Gastrocnemius medialis (tissue), 4 donors: ENCODE results near the gene SLC36A2. TPM values are rescaled to one million over a fixed set of nuclear protein-coding genes. Genes with fewer than 3 reads are reported as not detected.

ENCODE experiments used
- ATAC-seq, 2 donors: fragments of 150-250 bp; one replicate each; pipeline ENCODE4 v1.9.1; 2016
- DNase-seq, 2 donors: peaks; one replicate each; pipeline ENCODE4 v3.0.0-alpha.2; 2019
- H3K27ac ChIP-seq, 4 donors: fragments of 200-600 bp; sonication (generic); 1 replicate in 1 of 4; 2 replicates in 3 of 4; pipeline ENCODE4 v1.5.1; 2016 to 2018; ENCODE audit warnings: mild to moderate bottlenecking in 2 of 4, moderate library complexity in 1 of 4
- H3K27me3 ChIP-seq, 3 donors: fragments of 200-600 bp; sonication (generic) in 2 of 3; 1 replicate in 1 of 3; 2 replicates in 2 of 3; pipeline versions ENCODE4 v1.5.1 to v1.6.0; 2016 to 2019; ENCODE audit warnings: mild to moderate bottlenecking in 1 of 3, moderate library complexity in 1 of 3
- H3K36me3 ChIP-seq, 2 donors: fragments of 200-600 bp; sonication (generic) in 1 of 2; one replicate each; pipeline ENCODE4 v1.5.1; 2017 to 2018
- H3K4me1 ChIP-seq, 2 donors: fragments of 200-600 bp; sonication (generic) in 1 of 2; one replicate each; pipeline ENCODE4 v1.5.1; 2016 to 2017; ENCODE audit warnings: mild to moderate bottlenecking in 2 of 2
- H3K4me3 ChIP-seq, 4 donors: fragments of 200-600 bp; sonication (generic) in 3 of 4; 1 replicate in 1 of 4; 2 replicates in 3 of 4; pipeline ENCODE4 v1.5.1; 2016 to 2019; ENCODE audit warnings: mild to moderate bottlenecking in 2 of 4
- H3K9me3 ChIP-seq, 3 donors: fragments of 200-600 bp; sonication (generic) in 2 of 3; 1 replicate in 1 of 3; 2 replicates in 2 of 3; pipeline ENCODE4 v1.5.1; 2016 to 2019
- POLR2A ChIP-seq, 2 donors: fragments of 450-650 bp; IDR thresholded peaks; one replicate each; pipeline ENCODE4 v1.6.1; 2017; ENCODE audit warnings: antibody characterized with exemption in 2 of 2, mild to moderate bottlenecking in 2 of 2, moderate library complexity in 2 of 2
- in situ Hi-C, 4 donors: fragments of 200-750 bp; cut with MboI; loops; one replicate each; pipeline versions ENCODE4 v1.15.0 to v1.8.0; 2017; ENCODE audit warnings: low sequenced_read_pairs in 4 of 4
- intact Hi-C: fragments of 100-400 bp; cut with DNase I; formaldehyde crosslinking; loops from one replicate; pipeline ENCODE4 v1.15.1; 2023; ENCODE audit warnings: low total_unique reads
- total RNA-seq, 4 donors: library from RNA; depleted of rRNA; stranded (reverse); fragments of >200 nt; gene quantifications; one replicate each; pipeline versions ENCODE4 v1.1.0 to v1.2.3, GENCODE V29; 2016
- TF ChIP-seq, protein P1 (sequence below), 5 experiments: fragments of 450-650 bp in 3 of 5; fragments of 200-600 bp in 2 of 5; sonication (generic) in 2 of 5; IDR thresholded peaks in 4 of 5; conservative IDR thresholded peaks in 1 of 5; 1 replicate in 4 of 5; 2 replicates in 1 of 5; pipeline ENCODE4 v1.5.1; 2016 to 2019; ENCODE audit warnings: antibody characterized with exemption in 5 of 5, mild to moderate bottlenecking in 3 of 5, moderate library complexity in 3 of 5

SLC36A2 gene
- total RNA-seq, 4 donors from 2014 or later, result 8.8 to 22.9 (median 16.4) TPM

DNA sequence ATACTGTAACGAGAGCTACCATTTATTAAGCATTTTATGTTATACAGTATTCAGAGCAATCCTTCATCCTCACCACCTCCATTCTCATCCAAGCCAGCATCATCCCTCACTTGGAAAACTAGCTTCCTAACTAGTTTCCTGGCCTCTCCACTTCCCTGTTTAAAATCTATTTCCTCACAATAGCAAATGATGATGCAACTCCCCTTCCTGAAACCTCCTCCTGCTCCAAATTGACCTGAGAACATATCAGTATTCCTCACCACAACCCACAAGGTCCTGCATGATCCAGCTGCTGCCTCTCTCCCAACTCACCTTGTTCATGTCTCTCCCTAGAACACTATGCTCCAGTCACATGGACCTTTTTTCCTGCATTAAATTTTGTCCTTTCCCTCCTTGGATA is 4.3 kb upstream of the SLC36A2 start:
- no peak for TF ChIP-seq POLR2A (IDR thresholded peaks at IDR 0.05)
- TF ChIP-seq, protein P1, sequence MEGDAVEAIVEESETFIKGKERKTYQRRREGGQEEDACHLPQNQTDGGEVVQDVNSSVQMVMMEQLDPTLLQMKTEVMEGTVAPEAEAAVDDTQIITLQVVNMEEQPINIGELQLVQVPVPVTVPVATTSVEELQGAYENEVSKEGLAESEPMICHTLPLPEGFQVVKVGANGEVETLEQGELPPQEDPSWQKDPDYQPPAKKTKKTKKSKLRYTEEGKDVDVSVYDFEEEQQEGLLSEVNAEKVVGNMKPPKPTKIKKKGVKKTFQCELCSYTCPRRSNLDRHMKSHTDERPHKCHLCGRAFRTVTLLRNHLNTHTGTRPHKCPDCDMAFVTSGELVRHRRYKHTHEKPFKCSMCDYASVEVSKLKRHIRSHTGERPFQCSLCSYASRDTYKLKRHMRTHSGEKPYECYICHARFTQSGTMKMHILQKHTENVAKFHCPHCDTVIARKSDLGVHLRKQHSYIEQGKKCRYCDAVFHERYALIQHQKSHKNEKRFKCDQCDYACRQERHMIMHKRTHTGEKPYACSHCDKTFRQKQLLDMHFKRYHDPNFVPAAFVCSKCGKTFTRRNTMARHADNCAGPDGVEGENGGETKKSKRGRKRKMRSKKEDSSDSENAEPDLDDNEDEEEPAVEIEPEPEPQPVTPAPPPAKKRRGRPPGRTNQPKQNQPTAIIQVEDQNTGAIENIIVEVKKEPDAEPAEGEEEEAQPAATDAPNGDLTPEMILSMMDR (IDR thresholded peaks at IDR 0.05 in 4 of 5, conservative IDR thresholded peaks at IDR 0.05 in 1 of 5), result no peak
- H3K4me3 ChIP-seq, result no peak overlapping the region
- ATAC-seq, result peak; percentile 17 to 19
- intact Hi-C loops (no loop called here), in situ Hi-C loops (no loop called here)
- peaks cover 24 to 27% of the 10 kb centered on the region in 2 donors for H3K4me1 ChIP-seq
- peak in 1 of 2 donors; percentile 49 for DNase-seq
- peak overlapping the region in 3 of 4 donors; percentile 10 to 94 (median 48) for H3K27ac ChIP-seq
- H3K27me3 ChIP-seq, result no peaks in the 10 kb centered on the region
- H3K36me3 ChIP-seq, result no peaks in the 10 kb centered on the region
- H3K9me3 ChIP-seq, result no peaks in the 10 kb centered on the region

DNA sequence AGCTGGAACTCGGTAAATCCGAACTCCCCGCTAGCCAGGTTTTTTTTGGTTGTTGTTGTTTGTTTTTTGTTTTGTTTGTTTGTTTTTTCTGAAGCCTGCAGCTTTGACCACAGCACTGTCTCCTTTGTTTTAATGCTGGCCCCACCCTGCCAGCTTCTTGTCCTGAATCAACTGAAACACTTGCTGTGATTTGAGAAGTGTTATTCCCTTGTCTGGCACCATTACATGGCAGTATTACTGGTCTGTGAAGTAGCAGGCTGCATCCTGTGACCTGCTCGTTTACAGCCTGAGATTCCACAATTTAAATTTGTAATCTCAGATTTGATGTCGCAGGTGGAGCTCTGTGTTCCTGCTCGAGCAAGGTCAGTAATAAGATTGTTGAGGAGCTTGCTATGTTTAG is 1.4 kb upstream of the SLC36A2 start:
- intact Hi-C loops, result loop anchor here (1.0 to 5.0 kb wide), 2 partner anchors 35 to 84 kb away; no protein-coding TSS in a partner anchor

DNA sequence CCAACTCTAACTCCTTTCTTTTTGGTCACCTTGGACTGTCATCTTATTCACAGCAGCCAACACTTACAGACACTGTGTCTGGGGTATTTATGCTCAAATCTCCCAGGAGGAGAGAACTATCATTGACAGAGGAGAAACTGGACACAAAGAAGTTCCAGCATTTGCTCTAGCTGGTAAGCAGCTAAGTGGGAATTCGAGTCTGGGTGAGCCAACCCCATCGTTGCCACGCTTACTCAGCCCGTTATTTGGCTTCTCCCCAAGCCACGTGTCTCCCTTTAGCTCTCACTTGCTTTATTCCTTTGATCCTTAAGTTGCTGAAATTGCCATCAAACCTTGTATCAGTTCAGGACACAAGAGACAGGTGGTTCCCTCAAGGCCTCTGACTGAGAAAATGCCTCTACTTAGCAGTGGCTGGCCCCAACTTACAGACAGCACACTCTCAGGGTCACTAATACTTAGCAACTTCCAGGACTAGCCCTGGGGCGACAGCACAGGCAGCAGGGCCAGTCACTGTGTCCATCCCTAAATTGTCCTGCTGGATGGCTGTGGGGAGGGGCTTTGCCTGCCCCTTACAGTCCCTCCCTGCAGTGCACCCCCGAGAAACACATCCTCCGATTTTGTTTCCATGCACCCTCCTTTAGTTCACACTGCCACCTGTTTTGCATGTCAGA is 1.4 kb downstream of the SLC36A2 start:
- peaks cover 0 to 20% of the 10 kb centered on the region in 2 donors for H3K36me3 ChIP-seq
- no peaks in the 10 kb centered on the region for H3K9me3 ChIP-seq
- no peaks in the 10 kb centered on the region for H3K27me3 ChIP-seq
- in situ Hi-C loops, result no loop called here
- no peak for TF ChIP-seq POLR2A (IDR thresholded peaks at IDR 0.05)
- TF ChIP-seq, protein P1 (IDR thresholded peaks at IDR 0.05 in 4 of 5, conservative IDR thresholded peaks at IDR 0.05 in 1 of 5), result no peak
- DNase-seq (peak; percentile 63 to 79), ATAC-seq (peak; percentile 57 to 60)
- intact Hi-C loops, result loop anchor here (2.0 to 5.0 kb wide), 2 partner anchors 23 to 86 kb away; no protein-coding TSS in a partner anchor
- peak overlapping the region; percentile 50 to 63 (median 54) for H3K4me3 ChIP-seq
- peaks cover 49 to 50% of the 10 kb centered on the region in 2 donors for H3K4me1 ChIP-seq
- H3K27ac ChIP-seq, result peak overlapping the region; percentile 92 to 96 (median 94)

More for the DNA sequence above, 1.4 kb upstream of the SLC36A2 start:
- Histone ChIP-seq H3K36me3 (peaks cover 0 to under 1% of the 10 kb centered on the region in 2 donors), H3K4me1 (peaks cover 40 to 46% of the 10 kb centered on the region in 2 donors), H3K27ac (peak overlapping the region; percentile 92 to 96 (median 94)), H3K9me3 (no peaks in the 10 kb centered on the region), H3K27me3 (no peaks in the 10 kb centered on the region), H3K4me3 (peak overlapping the region in 1 of 4 donors; percentile 8)
- peak in 1 of 2 donors; percentile 79 for TF ChIP-seq POLR2A (IDR thresholded peaks at IDR 0.05)
- TF ChIP-seq, protein P1 (IDR thresholded peaks at IDR 0.05 in 4 of 5, conservative IDR thresholded peaks at IDR 0.05 in 1 of 5), result no peak
- ATAC-seq (peak; percentile 66 to 67), DNase-seq (peak; percentile 70 to 72)
- in situ Hi-C loops, result no loop called here

DNA sequence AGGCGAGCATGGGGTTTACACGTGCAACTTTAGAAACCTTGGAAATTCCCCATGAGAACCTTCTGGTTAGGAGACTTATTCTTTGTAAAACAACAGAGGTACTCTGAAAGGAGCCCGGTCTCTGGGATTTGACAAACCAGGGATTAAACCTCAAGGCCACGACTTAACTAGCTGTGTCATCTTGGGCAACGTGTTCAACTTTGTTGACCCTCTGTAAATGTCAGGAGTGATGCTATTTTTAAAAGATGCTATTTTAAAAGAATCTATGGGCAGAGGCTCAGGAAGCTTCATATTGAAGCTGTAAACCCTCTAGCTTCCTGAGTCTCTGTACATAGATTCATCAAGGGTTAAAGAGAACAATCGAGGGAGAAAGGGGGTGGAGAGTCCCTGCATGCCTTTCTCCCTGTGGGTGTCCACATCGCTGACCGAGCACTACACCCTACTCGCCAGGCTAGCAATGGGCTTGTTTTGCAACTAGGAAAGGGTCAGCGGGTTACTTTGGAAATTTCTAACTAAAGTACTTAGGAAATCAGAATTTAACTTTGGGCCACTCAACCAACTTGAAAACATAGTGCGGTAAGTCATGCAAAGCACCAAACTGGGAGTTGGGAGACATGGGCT is 2.1 kb downstream of the SLC36A2 start:
- ATAC-seq (peak; percentile 33 to 49), DNase-seq (peak in 1 of 2 donors; percentile 65)
- H3K27me3 ChIP-seq, result no peaks in the 10 kb centered on the region
- in situ Hi-C loops (no loop called here), intact Hi-C loops (loop anchor here (2.0 to 5.0 kb wide), 2 partner anchors 22 to 87 kb away; no protein-coding TSS in a partner anchor)
- peaks cover 49 to 50% of the 10 kb centered on the region in 2 donors for H3K4me1 ChIP-seq
- TF ChIP-seq, protein P1 (IDR thresholded peaks at IDR 0.05 in 4 of 5, conservative IDR thresholded peaks at IDR 0.05 in 1 of 5), result no peak
- TF ChIP-seq POLR2A (IDR thresholded peaks at IDR 0.05), result peak in 1 of 2 donors; percentile 32
- no peaks in the 10 kb centered on the region for H3K9me3 ChIP-seq
- peak overlapping the region; percentile 92 to 96 (median 94) for H3K27ac ChIP-seq
- peak overlapping the region; percentile 50 to 63 (median 54) for H3K4me3 ChIP-seq
- peaks cover 0 to 27% of the 10 kb centered on the region in 2 donors for H3K36me3 ChIP-seq
